ENCODE measurements around the gene LPAR2.

The LPAR2 gene

DNA sequence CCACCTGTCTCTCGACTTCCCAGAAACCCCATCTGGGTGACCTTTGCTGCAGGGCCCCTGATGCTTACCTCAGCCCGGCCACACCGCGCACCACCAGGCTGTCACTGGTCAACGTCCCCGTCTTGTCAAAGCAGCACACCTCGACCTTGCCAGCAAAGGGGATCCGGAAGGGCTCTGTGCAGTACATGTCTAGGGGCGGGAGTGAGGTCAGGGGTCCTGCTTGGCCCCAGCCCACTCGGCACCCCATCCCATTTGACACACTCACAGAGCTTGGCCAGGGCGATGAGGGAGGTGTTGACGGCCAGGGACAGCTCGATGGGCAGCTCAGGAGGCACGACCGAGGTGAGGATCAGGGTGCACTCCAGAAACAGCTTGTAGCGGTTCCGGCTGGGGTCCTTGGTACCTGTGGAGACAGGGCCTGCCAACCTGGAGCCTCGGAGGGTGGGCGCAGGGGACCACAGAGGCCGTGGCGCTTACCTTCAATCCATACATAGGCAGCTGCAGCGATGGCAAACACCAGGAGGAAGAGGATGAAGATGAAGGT lies 27.1 kb upstream of the LPAR2 start:
- no peak overlapping the region for H3K4me3 ChIP-seq (ENCODE audit: insufficient read depth, low read length, poor library complexity, severe bottlenecking)
- no peaks in the 10 kb centered on the region for H3K27me3 ChIP-seq (ENCODE audit: low read length)
- H3K27ac ChIP-seq (ENCODE audit: low read depth, low read length) = no peak overlapping the region
- no peak overlapping the region for H3K9ac ChIP-seq (ENCODE audit: low read length)
- H3K4me2 ChIP-seq (ENCODE audit: low read depth, low read length, poor library complexity, severe bottlenecking) = no peak overlapping the region
- H3K79me2 ChIP-seq (ENCODE audit: insufficient read depth, low read length) = peaks cover 7% of the 10 kb centered on the region
- H3K9me3 ChIP-seq (ENCODE audit: insufficient read depth, low read length) = no peaks in the 10 kb centered on the region
- H2AFZ ChIP-seq (ENCODE audit: low read depth, low read length, severe bottlenecking) = no peak overlapping the region
- 0 out of 2 replicates have a peak, but pooled peaks cover 9% of the 10 kb centered on the region for H3K36me3 ChIP-seq (ENCODE audit: low read length)
- H3K9me2 ChIP-seq (replicated peaks; ENCODE audit: insufficient read depth, low read length) = no peaks in the 10 kb centered on the region
- TF ChIP-seq EZH2phosphoT487 (conservative IDR thresholded peaks at IDR 0.05; ENCODE audit: low read length) = no peak
- TF ChIP-seq, protein P1, sequence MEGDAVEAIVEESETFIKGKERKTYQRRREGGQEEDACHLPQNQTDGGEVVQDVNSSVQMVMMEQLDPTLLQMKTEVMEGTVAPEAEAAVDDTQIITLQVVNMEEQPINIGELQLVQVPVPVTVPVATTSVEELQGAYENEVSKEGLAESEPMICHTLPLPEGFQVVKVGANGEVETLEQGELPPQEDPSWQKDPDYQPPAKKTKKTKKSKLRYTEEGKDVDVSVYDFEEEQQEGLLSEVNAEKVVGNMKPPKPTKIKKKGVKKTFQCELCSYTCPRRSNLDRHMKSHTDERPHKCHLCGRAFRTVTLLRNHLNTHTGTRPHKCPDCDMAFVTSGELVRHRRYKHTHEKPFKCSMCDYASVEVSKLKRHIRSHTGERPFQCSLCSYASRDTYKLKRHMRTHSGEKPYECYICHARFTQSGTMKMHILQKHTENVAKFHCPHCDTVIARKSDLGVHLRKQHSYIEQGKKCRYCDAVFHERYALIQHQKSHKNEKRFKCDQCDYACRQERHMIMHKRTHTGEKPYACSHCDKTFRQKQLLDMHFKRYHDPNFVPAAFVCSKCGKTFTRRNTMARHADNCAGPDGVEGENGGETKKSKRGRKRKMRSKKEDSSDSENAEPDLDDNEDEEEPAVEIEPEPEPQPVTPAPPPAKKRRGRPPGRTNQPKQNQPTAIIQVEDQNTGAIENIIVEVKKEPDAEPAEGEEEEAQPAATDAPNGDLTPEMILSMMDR (IDR thresholded peaks at IDR 0.05; ENCODE audit: insufficient read depth, low read length, poor library complexity, severe bottlenecking) = no peak
- H4K20me1 ChIP-seq (ENCODE audit: low read depth, low read length) = no peaks in the 10 kb centered on the region
- H3F3A ChIP-seq (ENCODE audit: insufficient read depth) = no peaks in the 10 kb centered on the region

DNA sequence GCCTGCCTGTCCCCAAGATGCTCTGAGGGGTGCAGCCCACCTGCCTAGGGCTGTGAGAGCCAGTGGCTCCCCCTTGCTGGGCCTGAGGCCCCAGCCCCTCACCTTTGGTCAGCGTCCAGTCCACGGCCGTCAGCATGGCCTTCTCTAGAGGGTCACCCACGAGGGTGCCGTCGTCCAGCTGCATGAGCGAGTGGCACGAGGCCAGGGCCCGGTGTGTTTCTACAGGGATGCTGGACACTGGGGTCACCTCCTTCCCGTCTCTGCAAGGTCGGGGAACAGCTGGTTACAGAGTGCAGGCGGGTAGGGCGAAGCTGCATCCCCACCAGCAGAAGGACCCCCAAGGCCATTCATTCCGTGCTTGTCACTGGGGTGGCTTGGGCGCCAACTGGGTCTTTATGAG lies 26.4 kb upstream of the LPAR2 start:
- no peak overlapping the region for H3K4me3 ChIP-seq (ENCODE audit: insufficient read depth, low read length, poor library complexity, severe bottlenecking)
- H3K79me2 ChIP-seq (ENCODE audit: insufficient read depth, low read length) = 0 out of 2 replicates have a peak, but pooled peaks cover under 1% of the 10 kb centered on the region
- no peak overlapping the region for H2AFZ ChIP-seq (ENCODE audit: low read depth, low read length, severe bottlenecking)
- H3K27ac ChIP-seq (ENCODE audit: low read depth, low read length) = no peak overlapping the region
- H3K9me3 ChIP-seq (ENCODE audit: insufficient read depth, low read length) = no peaks in the 10 kb centered on the region
- 0 out of 2 replicates have a peak, but pooled peaks cover 9% of the 10 kb centered on the region for H3K36me3 ChIP-seq (ENCODE audit: low read length)
- no peaks in the 10 kb centered on the region for H3K27me3 ChIP-seq (ENCODE audit: low read length)
- TF ChIP-seq, protein P1 (IDR thresholded peaks at IDR 0.05; ENCODE audit: insufficient read depth, low read length, poor library complexity, severe bottlenecking) = no peak
- TF ChIP-seq EZH2phosphoT487 (conservative IDR thresholded peaks at IDR 0.05; ENCODE audit: low read length) = no peak
- H3K9me2 ChIP-seq (replicated peaks; ENCODE audit: insufficient read depth, low read length) = no peaks in the 10 kb centered on the region
- no peaks in the 10 kb centered on the region for H3F3A ChIP-seq (ENCODE audit: insufficient read depth)
- no peak overlapping the region for H3K9ac ChIP-seq (ENCODE audit: low read length)
- H3K4me2 ChIP-seq (ENCODE audit: low read depth, low read length, poor library complexity, severe bottlenecking) = no peak overlapping the region
- H4K20me1 ChIP-seq (ENCODE audit: low read depth, low read length) = no peaks in the 10 kb centered on the region

DNA sequence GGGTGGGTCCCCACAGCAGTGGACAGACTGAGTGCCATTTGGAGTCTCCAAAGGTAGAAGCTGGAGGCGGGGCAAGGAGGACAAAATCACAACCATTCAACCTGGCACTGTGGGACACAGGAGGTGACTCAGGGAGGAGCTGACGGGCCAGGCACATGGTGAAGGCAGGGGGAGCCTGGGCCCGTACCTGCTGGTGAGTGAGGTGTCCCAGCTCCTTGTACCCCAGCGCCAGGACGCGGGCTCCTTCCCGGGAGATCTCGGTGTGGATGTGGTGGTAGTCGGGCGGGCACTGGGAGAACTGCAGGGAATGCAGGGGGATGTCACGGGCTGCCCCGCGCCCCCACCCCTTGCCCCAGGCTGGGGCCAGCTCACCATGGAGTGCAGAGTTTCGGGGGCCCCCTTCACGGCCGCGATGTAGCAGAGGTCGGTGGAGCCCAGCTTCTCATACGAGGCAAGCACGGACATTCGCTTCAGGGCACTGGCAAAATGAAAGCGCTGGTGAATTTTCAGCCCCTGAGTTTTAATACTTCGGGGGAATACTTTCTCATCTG lies 25.7 kb upstream of the LPAR2 start:
- Histone ChIP-seq H3F3A (ENCODE audit: insufficient read depth) (no peaks in the 10 kb centered on the region), H4K20me1 (ENCODE audit: low read depth, low read length) (no peaks in the 10 kb centered on the region)

More for the DNA sequence above, 25.7 kb upstream of the LPAR2 start:
- no peak for TF ChIP-seq EZH2phosphoT487 (conservative IDR thresholded peaks at IDR 0.05; ENCODE audit: low read length)
- TF ChIP-seq, protein P1 (IDR thresholded peaks at IDR 0.05; ENCODE audit: insufficient read depth, low read length, poor library complexity, severe bottlenecking) = no peak
- no peak overlapping the region for H3K4me2 ChIP-seq (ENCODE audit: low read depth, low read length, poor library complexity, severe bottlenecking)
- H3K9me3 ChIP-seq (ENCODE audit: insufficient read depth, low read length) = no peaks in the 10 kb centered on the region
- 0 out of 2 replicates have a peak, but pooled peaks cover 9% of the 10 kb centered on the region for H3K36me3 ChIP-seq (ENCODE audit: low read length)
- no peak overlapping the region for H3K9ac ChIP-seq (ENCODE audit: low read length)
- H3K27me3 ChIP-seq (ENCODE audit: low read length) = no peaks in the 10 kb centered on the region
- H3K4me3 ChIP-seq (ENCODE audit: insufficient read depth, low read length, poor library complexity, severe bottlenecking) = no peak overlapping the region
- no peaks in the 10 kb centered on the region for H3K79me2 ChIP-seq (ENCODE audit: insufficient read depth, low read length)
- no peak overlapping the region for H2AFZ ChIP-seq (ENCODE audit: low read depth, low read length, severe bottlenecking)
- no peaks in the 10 kb centered on the region for H3K9me2 ChIP-seq (replicated peaks; ENCODE audit: insufficient read depth, low read length)
- no peak overlapping the region for H3K27ac ChIP-seq (ENCODE audit: low read depth, low read length)
